GM19452 (cell line): ENCODE results near the gene ANKRD6.

Source experiments
- ATAC-seq: cut with Tn5 transposase; IDR thresholded peaks from one replicate; pipeline ENCODE4 v1.9.1; 2021; ENCODE audit not compliant: unreplicated experiment

The ANKRD6 gene

GRCh38 chr6:89464295-89464694, 31.3 kb downstream of the ANKRD6 start:
- no peak for ATAC-seq

- ATAC-seq = no peak
These were observed 34.5 kb downstream of the ANKRD6 start for GRCh38 chr6:89467437-89467836.

- ATAC-seq = no peak
These were observed 36.0 kb downstream of the ANKRD6 start for GRCh38 chr6:89468998-89469397.

GRCh38 chr6:89471287-89471867, 38.4 kb downstream of the ANKRD6 start:
- no peak for ATAC-seq

GRCh38 chr6:89475101-89475500, 42.1 kb downstream of the ANKRD6 start:
- ATAC-seq = no peak

GRCh38 chr6:89475634-89476033, 42.7 kb downstream of the ANKRD6 start:
- no peak for ATAC-seq

GRCh38 chr6:89479897-89480296, 46.9 kb downstream of the ANKRD6 start:
- no peak for ATAC-seq

- no peak for ATAC-seq
These were observed 48.7 kb downstream of the ANKRD6 start for GRCh38 chr6:89481695-89482094.

GRCh38 chr6:89482126-89482525, 49.2 kb downstream of the ANKRD6 start:
- ATAC-seq = no peak

- no peak for ATAC-seq
These were observed 50.3 kb downstream of the ANKRD6 start for GRCh38 chr6:89483111-89483720.

GRCh38 chr6:89485320-89485719, 52.4 kb downstream of the ANKRD6 start:
- no peak for ATAC-seq

- ATAC-seq = no peak
These were observed 54.9 kb downstream of the ANKRD6 start for GRCh38 chr6:89487864-89488263.

GRCh38 chr6:89488438-89488837, 55.5 kb downstream of the ANKRD6 start:
- no peak for ATAC-seq

GRCh38 chr6:89489078-89489477, 56.1 kb downstream of the ANKRD6 start:
- no peak for ATAC-seq

- no peak for ATAC-seq
These were observed 59.2 kb downstream of the ANKRD6 start for GRCh38 chr6:89492025-89492640.

GRCh38 chr6:89494131-89494793, 61.3 kb downstream of the ANKRD6 start:
- no peak for ATAC-seq

- ATAC-seq = no peak
These were observed 63.1 kb downstream of the ANKRD6 start for GRCh38 chr6:89495961-89496535.

- ATAC-seq = no peak
These were observed 67.7 kb downstream of the ANKRD6 start for GRCh38 chr6:89500611-89501010.

GRCh38 chr6:89501222-89501621, 68.3 kb downstream of the ANKRD6 start:
- no peak for ATAC-seq

GRCh38 chr6:89501753-89502152, 68.8 kb downstream of the ANKRD6 start:
- ATAC-seq = no peak

- ATAC-seq = no peak
These were observed 70.7 kb downstream of the ANKRD6 start for GRCh38 chr6:89503641-89504040.

GRCh38 chr6:89505847-89506246, 72.9 kb downstream of the ANKRD6 start:
- no peak for ATAC-seq
